Skin of body (tissue), 3 donors: ENCODE measurements around the gene PSKH1. TPM values are rescaled to one million over a fixed set of nuclear protein-coding genes. Genes with fewer than 3 reads are reported as not detected.

ENCODE experiments used
- DNase-seq: peaks from one replicate; lab custom pipeline; 2025; lab: John Stamatoyannopoulos, UW
- small RNA-seq: library from RNA; depleted of rRNA; stranded (forward); fragments of <200 nt; gene quantifications from one replicate; pipeline ENCODE3, GENCODE V24; 2014; ENCODE audit warnings: low replicate concordance
- total RNA-seq: library from RNA; depleted of rRNA; stranded (reverse); fragments of >200 nt; gene quantifications from one replicate; pipeline ENCODE4 v1.2.3, GENCODE V29; 2014

PSKH1 gene
- total RNA-seq, 1 donor from 2014 or later = 8.3 TPM

DNA sequence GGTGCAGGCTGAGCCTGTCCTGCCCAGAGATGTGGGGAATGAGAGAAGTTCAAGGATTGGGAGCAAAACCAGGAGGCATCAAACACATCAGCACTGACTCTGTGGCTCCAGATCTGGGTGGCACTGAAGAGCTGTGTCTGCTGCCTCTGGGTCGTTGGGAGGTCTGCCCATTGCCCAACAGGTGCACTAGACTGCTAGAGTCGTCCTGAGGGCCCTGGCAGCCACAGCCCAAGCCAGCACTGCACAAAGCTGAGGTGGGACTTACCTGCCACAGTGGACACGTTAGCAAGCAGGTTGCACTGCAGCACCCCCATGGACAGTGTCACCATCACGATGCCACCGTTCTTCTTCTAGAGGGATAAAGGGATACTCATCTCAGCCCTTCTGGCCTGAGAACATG, 84.0 kb downstream of the PSKH1 start:
- no peak for DNase-seq

DNA sequence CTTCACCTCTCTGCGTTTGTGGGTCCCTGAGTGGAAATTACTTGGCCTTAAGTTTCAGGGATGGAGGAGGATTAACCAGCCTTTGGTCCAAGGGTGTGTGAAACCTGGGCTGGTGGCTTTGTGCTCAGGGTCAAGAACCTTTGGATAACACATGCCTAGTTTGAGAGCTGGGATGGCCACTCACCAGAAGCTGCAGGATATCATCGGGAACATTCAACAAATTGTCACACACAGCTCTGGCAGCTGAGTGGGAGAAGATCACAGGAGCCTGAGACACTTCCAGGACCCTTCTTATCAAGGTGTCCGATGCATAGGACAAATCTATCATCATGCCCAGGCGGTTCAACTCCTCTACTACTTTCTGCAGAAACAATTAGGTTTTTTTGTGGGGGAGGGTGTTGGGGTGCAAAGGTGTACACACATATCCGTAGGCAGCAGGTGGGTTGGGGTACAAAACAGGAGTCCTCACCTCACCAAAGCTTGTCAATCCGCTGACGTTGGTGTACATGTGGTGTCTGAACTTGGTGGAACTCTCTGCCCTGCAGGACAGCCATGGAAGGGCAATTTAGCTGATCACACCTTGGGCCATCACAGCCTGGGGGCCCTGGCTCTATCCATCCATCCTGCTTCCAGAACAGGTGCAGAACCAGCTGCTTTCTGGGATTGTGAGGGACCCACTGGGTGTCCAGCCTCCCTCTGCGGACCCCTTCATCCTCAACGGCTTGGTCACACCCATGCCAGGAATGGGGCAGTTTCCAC, 84.6 kb downstream of the PSKH1 start:
- no peak for DNase-seq

Small RNAs within 50 kb of the gene (small RNA-seq; reads per million reads assigned to genes)
- gene AC040162.2 = not detected
- not detected for gene NRN1L

Other genes starting within 250 kb of the PSKH1 start
- gene CARMIL2, start 248.1 kb upstream of the PSKH1 start, total RNA-seq = 0.39 TPM
- gene ACD, start 233.0 kb upstream of the PSKH1 start, total RNA-seq = 6.6 TPM
- gene PARD6A, start 232.3 kb upstream of the PSKH1 start, total RNA-seq = 0.69 TPM
- gene ENKD1, start 226.5 kb upstream of the PSKH1 start, total RNA-seq = 9.1 TPM
- gene C16orf86, start 226.4 kb upstream of the PSKH1 start, total RNA-seq = 1.8 TPM
- gene GFOD2, start 173.9 kb upstream of the PSKH1 start, total RNA-seq = 14.1 TPM
- gene RANBP10, start 86.7 kb upstream of the PSKH1 start, total RNA-seq = 8.7 TPM
- 0.59 TPM for gene TSNAXIP1, start 86.4 kb upstream of the PSKH1 start, total RNA-seq
- 21.7 TPM for gene THAP11, start 50.9 kb upstream of the PSKH1 start, total RNA-seq
- 56.5 TPM for gene NUTF2, start 46.3 kb upstream of the PSKH1 start, total RNA-seq
- gene CENPT, start 45.6 kb upstream of the PSKH1 start, total RNA-seq = 49.6 TPM
- 36.7 TPM for gene EDC4, start 20.2 kb upstream of the PSKH1 start, total RNA-seq
- not detected for gene NRN1L, start 8.4 kb upstream of the PSKH1 start, total RNA-seq
- gene CTRL, start 38.6 kb downstream of the PSKH1 start, total RNA-seq = 0.49 TPM
- gene PSMB10, start 43.6 kb downstream of the PSKH1 start, total RNA-seq = 16.4 TPM
- 7.6 TPM for gene LCAT, start 50.9 kb downstream of the PSKH1 start, total RNA-seq
- gene SLC12A4, start 75.4 kb downstream of the PSKH1 start, total RNA-seq = 38.1 TPM
- gene DPEP3, start 87.2 kb downstream of the PSKH1 start, total RNA-seq = not detected
- gene DPEP2, start 106.2 kb downstream of the PSKH1 start, total RNA-seq = 1.8 TPM
- not detected for gene DPEP2NB, start 122.7 kb downstream of the PSKH1 start, total RNA-seq
- gene DDX28, start 130.0 kb downstream of the PSKH1 start, total RNA-seq = 6.1 TPM
- gene DUS2, start 130.0 kb downstream of the PSKH1 start, total RNA-seq = 11.0 TPM
- gene NFATC3, start 192.1 kb downstream of the PSKH1 start, total RNA-seq = 21.5 TPM